Stimulated activated CD8-positive, alpha-beta memory T cell treated with anti-CD3 and anti-CD28 coated beads, Interleukin-15, amount 100 ng/mL, for 48 hours (primary cell): ENCODE results near the gene ARHGAP22.

ENCODE experiments used
- DNase-seq, 2 donors: peaks; one replicate each; pipeline ENCODE4 v3.0.0-alpha.2; 2020; ENCODE audit warnings: low read depth in 2 of 2

The ARHGAP22 gene

GRCh38 chr10:48512861-48513260 lies 92.0 kb downstream of the ARHGAP22 start:
- DNase-seq, result no peak

- no peak for DNase-seq
These were observed 93.0 kb downstream of the ARHGAP22 start for GRCh38 chr10:48511875-48512231.

- DNase-seq, result no peak
These were observed 93.6 kb downstream of the ARHGAP22 start for GRCh38 chr10:48511066-48511874.

GRCh38 chr10:48509974-48510692 lies 94.7 kb downstream of the ARHGAP22 start:
- DNase-seq, result no peak

- no peak for DNase-seq
These were observed 95.8 kb downstream of the ARHGAP22 start for GRCh38 chr10:48508791-48509772.

GRCh38 chr10:48507933-48508790 lies 96.7 kb downstream of the ARHGAP22 start:
- no peak for DNase-seq

GRCh38 chr10:48507494-48507893 lies 97.4 kb downstream of the ARHGAP22 start:
- no peak for DNase-seq

- DNase-seq, result no peak
These were observed 98.5 kb downstream of the ARHGAP22 start for GRCh38 chr10:48506147-48506917.

GRCh38 chr10:48505394-48506112 lies 99.3 kb downstream of the ARHGAP22 start:
- no peak for DNase-seq

- DNase-seq, result no peak
These were observed 100.6 kb downstream of the ARHGAP22 start for GRCh38 chr10:48504141-48504885.

- DNase-seq, result no peak
These were observed 101.5 kb downstream of the ARHGAP22 start for GRCh38 chr10:48503293-48503911.

- DNase-seq, result no peak
These were observed 102.1 kb downstream of the ARHGAP22 start for GRCh38 chr10:48502791-48503190.

- DNase-seq, result no peak
These were observed 102.8 kb downstream of the ARHGAP22 start for GRCh38 chr10:48501787-48502771.

- DNase-seq, result no peak
These were observed 103.6 kb downstream of the ARHGAP22 start for GRCh38 chr10:48501226-48501625.

GRCh38 chr10:48500771-48501170 lies 104.1 kb downstream of the ARHGAP22 start:
- no peak for DNase-seq

- DNase-seq, result no peak
These were observed 105.8 kb downstream of the ARHGAP22 start for GRCh38 chr10:48498940-48499510.
